HG03097 (cell line): ENCODE results near the gene SORBS2.

Source experiments
- ATAC-seq: cut with Tn5 transposase; IDR thresholded peaks from one replicate; pipeline ENCODE4 v1.9.1; 2021; ENCODE audit not compliant: unreplicated experiment, low FRiP score

SORBS2 gene

DNA sequence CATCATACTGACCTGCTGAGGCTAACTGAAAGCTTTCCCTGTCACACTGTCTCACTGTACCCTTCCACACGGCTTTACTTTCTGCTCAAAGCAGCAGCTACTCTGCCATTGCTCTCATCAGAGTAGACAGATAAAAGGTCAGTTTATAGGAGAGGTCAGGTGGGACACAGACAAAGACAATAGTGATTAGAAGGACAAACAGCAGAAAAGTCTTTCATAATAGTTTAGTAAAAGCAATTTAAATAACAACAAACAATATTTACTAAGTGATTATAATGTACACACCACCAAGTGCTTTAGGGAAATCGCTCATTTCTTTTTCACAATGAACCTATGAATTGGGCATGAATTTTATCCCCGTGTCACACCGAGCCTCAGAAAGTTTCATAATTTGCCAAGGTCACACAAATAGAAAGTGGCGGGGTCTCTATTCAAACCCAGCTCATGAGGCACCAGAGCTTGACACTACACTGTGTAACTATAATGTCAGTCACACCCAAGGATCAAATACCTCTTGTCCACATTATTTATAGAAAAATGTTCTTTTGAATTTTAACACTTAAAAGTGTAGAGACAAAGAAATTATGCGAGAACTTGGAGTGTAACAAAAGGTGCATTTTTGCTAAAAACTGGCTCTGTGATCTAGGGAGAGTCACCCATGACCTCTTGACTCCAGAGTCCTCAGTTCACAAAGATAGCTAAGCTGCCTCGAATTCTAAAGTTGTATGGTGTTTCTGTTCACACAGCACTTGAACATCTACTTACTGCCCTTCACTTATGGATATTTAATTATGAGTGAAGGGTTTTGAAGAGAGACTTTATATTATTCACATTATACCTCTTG is 24.5 kb upstream of the SORBS2 start:
- ATAC-seq: no peak

GRCh38 chr4:185835814-185836213 is 23.8 kb upstream of the SORBS2 start:
- no peak for ATAC-seq

DNA sequence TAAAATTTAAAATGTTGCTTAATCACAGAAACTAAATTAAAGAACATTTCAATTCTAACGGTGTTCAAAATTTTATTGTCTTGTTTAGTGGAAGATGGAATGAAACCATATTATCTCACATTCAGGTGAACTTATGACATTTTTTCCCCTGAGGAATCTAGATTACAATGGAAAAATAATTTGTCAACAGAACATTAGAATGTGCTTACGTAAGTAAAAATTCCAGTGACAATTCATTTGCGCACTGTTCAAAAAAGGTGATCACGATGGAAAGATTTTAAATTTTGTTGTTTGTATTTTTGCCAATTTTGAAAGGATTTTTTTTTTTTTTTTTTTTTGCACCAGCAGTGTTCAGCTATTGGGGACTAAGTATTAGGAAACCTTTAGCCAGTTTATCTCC is 23.3 kb upstream of the SORBS2 start:
- ATAC-seq: no peak

- no peak for ATAC-seq
These were observed 22.8 kb upstream of the SORBS2 start for GRCh38 chr4:185834778-185835177.

DNA sequence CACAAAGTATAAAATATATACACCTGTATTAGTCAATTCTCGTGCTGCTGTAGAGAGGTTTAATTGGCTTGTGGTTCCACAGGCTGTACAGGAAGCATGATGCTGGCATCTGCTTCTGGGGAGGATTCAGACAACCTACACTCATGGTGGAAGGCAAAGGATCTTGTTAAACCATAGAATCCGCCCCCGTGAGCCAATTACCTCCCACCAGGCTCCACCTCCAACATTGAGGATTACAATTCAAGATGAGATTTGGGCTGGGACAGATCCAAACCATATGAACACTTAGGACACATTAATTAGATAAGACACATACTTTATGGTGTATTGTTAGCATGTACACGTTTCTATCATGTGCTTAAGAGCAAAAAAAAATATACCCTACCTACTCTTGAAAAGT is 22.1 kb upstream of the SORBS2 start:
- ATAC-seq: no peak

DNA sequence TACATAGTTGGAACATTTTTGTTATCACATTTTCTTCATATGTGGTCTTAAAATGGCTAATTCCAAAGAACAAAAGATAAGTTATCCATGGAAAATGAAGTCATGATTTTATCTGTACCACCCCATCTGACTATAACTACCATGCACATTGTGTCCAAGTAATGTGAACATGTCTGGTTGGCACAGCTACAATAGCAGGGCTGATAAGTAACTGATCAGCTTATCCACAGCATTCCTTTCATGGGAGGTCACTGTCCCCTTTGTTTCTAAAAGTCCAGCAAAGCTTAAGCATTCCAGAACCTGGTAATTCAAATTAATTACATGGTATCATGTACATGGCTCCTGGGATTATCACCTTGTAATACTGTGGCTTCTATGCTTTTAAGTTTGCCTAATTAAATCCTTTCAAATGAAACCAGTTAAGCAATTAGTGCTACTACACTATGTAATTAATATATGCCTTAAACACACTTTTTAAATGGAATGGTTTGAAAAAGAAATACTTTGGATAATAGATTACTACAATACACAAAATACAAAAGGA is 21.1 kb upstream of the SORBS2 start:
- ATAC-seq: no peak

GRCh38 chr4:185831125-185831815 is 19.3 kb upstream of the SORBS2 start:
- no peak for ATAC-seq

DNA sequence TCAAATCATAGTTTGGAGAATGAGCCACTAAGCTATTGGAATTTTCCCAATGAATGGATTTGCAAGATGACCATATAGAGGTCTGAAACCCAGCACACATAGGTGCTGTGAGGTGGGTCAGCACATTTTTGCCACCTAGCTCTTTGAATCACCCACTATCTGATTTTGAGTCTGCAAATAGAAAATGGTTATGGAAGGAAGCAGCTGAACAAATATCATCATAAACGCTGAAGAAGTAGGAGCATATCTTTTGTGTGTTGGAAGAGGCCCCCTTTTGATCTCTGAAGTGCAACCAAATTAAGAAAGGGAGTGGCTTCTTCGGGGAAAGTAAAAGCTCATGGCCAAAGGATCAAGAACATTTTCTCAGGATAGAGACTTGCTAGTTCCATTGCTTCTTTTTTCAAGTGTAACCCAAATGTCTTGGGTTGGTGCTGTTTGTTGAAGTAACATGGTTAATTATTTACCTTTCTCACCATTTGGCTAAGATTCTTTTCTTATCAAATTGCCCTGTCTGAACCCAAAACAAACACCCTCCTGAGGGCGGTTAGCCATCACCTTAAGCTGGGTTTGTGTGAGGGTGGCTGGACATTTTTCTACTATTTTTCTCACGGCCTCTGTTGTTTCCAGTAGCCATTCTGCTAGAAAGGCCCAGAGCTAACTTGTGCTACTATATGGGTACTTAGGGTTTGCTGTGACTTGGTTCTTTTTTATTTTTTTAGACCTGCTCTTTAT is 18.4 kb upstream of the SORBS2 start:
- ATAC-seq: no peak

- no peak for ATAC-seq
These were observed 14.4 kb upstream of the SORBS2 start for GRCh38 chr4:185826381-185826780.

DNA sequence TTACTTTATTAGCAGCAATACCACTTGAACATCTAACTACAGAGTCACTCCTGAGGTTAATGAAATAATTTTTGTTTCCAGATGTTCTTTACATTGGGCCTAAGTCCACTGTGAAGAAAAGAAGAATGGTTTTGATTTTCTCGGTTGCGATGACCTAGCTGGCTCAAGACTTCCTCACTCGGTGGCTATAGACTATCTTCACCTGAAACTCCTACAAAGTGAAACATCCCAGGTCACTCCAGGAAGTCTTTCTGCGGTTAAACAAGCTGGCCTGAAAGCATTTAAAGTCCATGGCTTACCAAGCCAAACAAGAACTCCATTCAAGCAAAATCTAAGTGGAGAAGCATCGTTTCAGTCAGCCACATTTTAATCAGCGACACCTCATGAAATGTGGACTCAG is 13.7 kb upstream of the SORBS2 start:
- no peak for ATAC-seq

- ATAC-seq: no peak
These were observed 10.8 kb upstream of the SORBS2 start for GRCh38 chr4:185822791-185823190.

- ATAC-seq: no peak
These were observed 9.0 kb upstream of the SORBS2 start for GRCh38 chr4:185821029-185821419.

DNA sequence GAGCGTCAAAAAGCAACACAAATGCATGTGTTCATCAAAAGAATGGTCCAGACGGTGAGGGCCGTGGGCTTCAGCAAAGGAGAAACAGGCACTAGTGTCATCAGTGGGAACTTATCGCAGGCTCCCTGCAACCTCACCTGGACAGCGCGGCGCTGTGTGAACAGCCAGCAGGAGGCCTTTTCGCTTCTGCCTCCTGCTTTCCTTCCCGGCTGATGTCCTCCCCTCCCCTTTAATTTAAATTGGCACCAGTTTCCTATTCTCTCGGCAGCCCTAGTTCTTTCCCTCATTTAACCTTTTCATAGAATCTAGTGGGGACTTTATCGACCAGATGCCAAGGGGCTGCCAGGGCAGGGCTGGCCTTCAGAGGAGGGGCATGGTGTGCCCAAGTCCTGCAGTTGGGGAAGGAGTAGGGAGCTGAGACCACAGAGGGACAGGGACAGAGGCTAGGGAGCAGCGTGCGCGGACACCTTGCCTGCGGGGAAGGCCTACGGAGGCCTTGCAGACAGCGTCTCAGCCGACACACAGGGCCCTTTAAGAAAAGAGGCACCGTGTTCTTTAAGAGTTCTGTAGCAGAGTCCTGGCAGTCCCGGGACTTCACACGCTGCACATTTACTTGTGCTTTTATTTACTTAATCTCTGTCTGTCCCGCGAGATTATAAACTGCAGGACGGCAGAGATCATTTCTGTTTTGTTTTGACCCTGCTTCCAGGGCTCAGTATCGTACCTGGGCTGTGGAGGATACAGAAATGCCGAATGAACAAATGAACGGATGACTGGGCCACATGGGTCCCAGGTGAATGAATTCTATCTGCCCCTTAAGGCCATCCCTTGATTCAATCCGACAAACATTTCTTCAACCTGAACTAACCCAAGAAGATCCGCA is 8.4 kb upstream of the SORBS2 start:
- no peak for ATAC-seq

DNA sequence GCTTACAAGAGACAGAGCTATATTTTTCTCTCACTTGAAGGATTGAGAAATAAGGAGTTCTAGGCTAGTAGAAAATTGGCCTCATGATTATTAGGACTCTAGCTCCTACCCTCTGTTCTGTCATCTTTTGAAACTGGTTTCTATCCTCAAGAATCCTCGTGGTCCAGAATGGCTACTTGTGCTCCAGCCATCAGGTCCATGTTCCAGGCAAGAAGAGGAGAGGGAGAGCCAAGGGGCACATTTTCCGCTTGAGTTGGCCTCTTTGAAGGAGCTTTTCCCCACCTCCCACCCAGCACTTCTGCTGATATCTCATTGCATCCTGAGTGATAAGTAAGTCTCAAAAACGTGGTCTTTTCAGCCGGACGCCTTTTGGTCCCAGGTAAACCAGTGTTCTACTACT is 7.2 kb upstream of the SORBS2 start:
- no peak for ATAC-seq

- ATAC-seq: no peak
These were observed 5.4 kb upstream of the SORBS2 start for GRCh38 chr4:185817403-185817818.

DNA sequence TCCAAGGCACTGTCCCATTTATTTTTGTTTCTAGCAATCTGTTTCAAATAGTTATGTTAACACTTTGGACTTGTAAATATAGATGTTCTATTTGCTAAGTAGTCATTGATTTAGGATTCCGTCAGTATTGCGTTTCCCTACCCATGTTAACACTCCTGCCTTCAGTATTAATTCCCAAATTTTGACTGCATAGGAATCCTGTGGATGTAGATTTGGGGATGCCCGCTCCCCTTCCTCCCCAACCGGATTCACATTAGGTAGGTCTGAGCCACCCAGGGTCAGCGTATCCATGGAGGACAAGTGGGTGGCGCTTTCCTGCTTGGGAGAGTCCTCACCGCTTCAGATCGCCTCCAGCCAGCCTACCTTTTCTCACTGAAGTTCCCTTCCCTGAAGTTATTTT is 1.1 kb upstream of the SORBS2 start:
- no peak for ATAC-seq

DNA sequence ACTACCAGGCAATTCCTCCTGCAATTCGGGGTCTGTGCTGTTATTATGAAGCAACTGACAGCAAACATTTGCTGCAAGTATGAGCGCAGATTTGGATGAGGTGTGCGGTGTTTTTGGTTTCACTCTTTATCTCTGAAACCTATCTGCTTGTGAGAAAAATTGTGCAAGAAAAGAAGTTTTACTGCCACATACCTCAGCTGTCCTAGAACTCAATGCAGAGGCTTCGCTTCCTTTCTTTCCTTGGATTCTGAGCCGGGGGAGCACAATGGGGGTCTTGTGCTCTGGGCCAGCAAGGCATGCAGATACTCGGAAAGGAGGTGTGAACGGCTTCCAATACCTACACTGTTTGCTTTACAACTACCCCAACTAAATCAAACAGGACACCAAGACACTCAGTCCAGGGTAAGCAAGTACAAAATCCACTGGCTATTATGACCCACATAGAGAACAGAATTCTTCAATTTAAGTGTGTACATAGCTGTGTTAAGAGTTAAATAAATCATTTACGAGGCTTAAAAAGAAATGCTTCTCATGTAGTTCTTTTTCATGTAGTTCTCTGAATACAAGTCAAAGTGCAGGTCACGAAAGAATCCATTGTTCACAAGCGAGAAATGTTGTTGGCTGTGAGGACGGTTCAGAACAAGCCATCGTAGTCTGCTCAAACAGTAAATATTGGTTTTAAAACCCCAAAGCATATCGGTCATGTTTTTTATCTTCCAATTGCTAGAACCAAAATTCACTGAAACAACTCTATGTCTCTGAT is 1.1 kb downstream of the SORBS2 start:
- ATAC-seq: no peak

GRCh38 chr4:185809533-185810071 is 2.4 kb downstream of the SORBS2 start:
- no peak for ATAC-seq

GRCh38 chr4:185809121-185809520 is 2.9 kb downstream of the SORBS2 start:
- no peak for ATAC-seq
